ENCODE data around the gene INTS2.

The INTS2 gene

GRCh38 chr17:61843435-61843834 is 84.3 kb downstream of the INTS2 start:
- Histone ChIP-seq H3K36me3 (ENCODE audit: control insufficient read depth in 5 of 5, insufficient read depth in 5 of 5, low read length in 5 of 5) (no peaks in the 10 kb centered on the region), H3K27ac (ENCODE audit: low read depth, low read length) (no peak overlapping the region), H3K9ac (ENCODE audit: low read length in 5 of 5) (no peak overlapping the region), H3K9me3 (ENCODE audit: control insufficient read depth in 5 of 5, low read length in 5 of 5) (no peaks in the 10 kb centered on the region), H3K4me3 (ENCODE audit: low read depth in 1 of 5, low read length in 5 of 5) (no peak overlapping the region), H3K27me3 (ENCODE audit: control insufficient read depth in 5 of 5, insufficient read depth in 4 of 5, low read length in 5 of 5) (no peaks in the 10 kb centered on the region), H3K4me1 (ENCODE audit: control insufficient read depth in 5 of 5, insufficient read depth in 5 of 5, low read length in 5 of 5) (no peaks in the 10 kb centered on the region)

- Histone ChIP-seq H3K4me3 (ENCODE audit: low read depth in 1 of 5, low read length in 5 of 5) (no peak overlapping the region), H3K9me3 (ENCODE audit: control insufficient read depth in 5 of 5, low read length in 5 of 5) (no peaks in the 10 kb centered on the region), H3K4me1 (ENCODE audit: control insufficient read depth in 5 of 5, insufficient read depth in 5 of 5, low read length in 5 of 5) (no peaks in the 10 kb centered on the region), H3K9ac (ENCODE audit: low read length in 5 of 5) (no peak overlapping the region), H3K27me3 (ENCODE audit: control insufficient read depth in 5 of 5, insufficient read depth in 4 of 5, low read length in 5 of 5) (no peaks in the 10 kb centered on the region), H3K27ac (ENCODE audit: low read depth, low read length) (no peak overlapping the region), H3K36me3 (ENCODE audit: control insufficient read depth in 5 of 5, insufficient read depth in 5 of 5, low read length in 5 of 5) (no peaks in the 10 kb centered on the region)
Observed at GRCh38 chr17:61842899-61843298, 84.9 kb downstream of the INTS2 start.

GRCh38 chr17:61839300-61839786 is 88.4 kb downstream of the INTS2 start:
- Histone ChIP-seq H3K4me3 (ENCODE audit: low read depth in 1 of 5, low read length in 5 of 5) (no peak overlapping the region), H3K27me3 (ENCODE audit: control insufficient read depth in 5 of 5, insufficient read depth in 4 of 5, low read length in 5 of 5) (no peaks in the 10 kb centered on the region), H3K9ac (ENCODE audit: low read length in 5 of 5) (no peak overlapping the region), H3K27ac (ENCODE audit: low read depth, low read length) (no peak overlapping the region), H3K9me3 (ENCODE audit: control insufficient read depth in 5 of 5, low read length in 5 of 5) (no peaks in the 10 kb centered on the region), H3K36me3 (ENCODE audit: control insufficient read depth in 5 of 5, insufficient read depth in 5 of 5, low read length in 5 of 5) (no peaks in the 10 kb centered on the region), H3K4me1 (ENCODE audit: control insufficient read depth in 5 of 5, insufficient read depth in 5 of 5, low read length in 5 of 5) (no peaks in the 10 kb centered on the region)

- Histone ChIP-seq H3K9ac (ENCODE audit: low read length in 5 of 5) (no peak overlapping the region), H3K27me3 (ENCODE audit: control insufficient read depth in 5 of 5, insufficient read depth in 4 of 5, low read length in 5 of 5) (no peaks in the 10 kb centered on the region), H3K4me3 (ENCODE audit: low read depth in 1 of 5, low read length in 5 of 5) (no peak overlapping the region), H3K36me3 (ENCODE audit: control insufficient read depth in 5 of 5, insufficient read depth in 5 of 5, low read length in 5 of 5) (no peaks in the 10 kb centered on the region), H3K4me1 (ENCODE audit: control insufficient read depth in 5 of 5, insufficient read depth in 5 of 5, low read length in 5 of 5) (no peaks in the 10 kb centered on the region), H3K9me3 (ENCODE audit: control insufficient read depth in 5 of 5, low read length in 5 of 5) (no peaks in the 10 kb centered on the region), H3K27ac (ENCODE audit: low read depth, low read length) (no peak overlapping the region)
Observed at GRCh38 chr17:61837175-61838051, 90.4 kb downstream of the INTS2 start.

- Histone ChIP-seq H3K4me1 (ENCODE audit: control insufficient read depth in 5 of 5, insufficient read depth in 5 of 5, low read length in 5 of 5) (no peaks in the 10 kb centered on the region), H3K36me3 (ENCODE audit: control insufficient read depth in 5 of 5, insufficient read depth in 5 of 5, low read length in 5 of 5) (no peaks in the 10 kb centered on the region), H3K27ac (ENCODE audit: low read depth, low read length) (no peak overlapping the region), H3K9ac (ENCODE audit: low read length in 5 of 5) (no peak overlapping the region), H3K9me3 (ENCODE audit: control insufficient read depth in 5 of 5, low read length in 5 of 5) (no peaks in the 10 kb centered on the region), H3K4me3 (ENCODE audit: low read depth in 1 of 5, low read length in 5 of 5) (no peak overlapping the region), H3K27me3 (ENCODE audit: control insufficient read depth in 5 of 5, insufficient read depth in 4 of 5, low read length in 5 of 5) (no peaks in the 10 kb centered on the region)
Observed at GRCh38 chr17:61836266-61837174, 91.3 kb downstream of the INTS2 start.

- Histone ChIP-seq H3K27ac (ENCODE audit: low read depth, low read length) (no peak overlapping the region), H3K9me3 (ENCODE audit: control insufficient read depth in 5 of 5, low read length in 5 of 5) (no peaks in the 10 kb centered on the region)
Observed at GRCh38 chr17:61835606-61836005, 92.2 kb downstream of the INTS2 start.

GRCh38 chr17:61834610-61835009 is 93.2 kb downstream of the INTS2 start:
- no peak overlapping the region for H3K9ac ChIP-seq (ENCODE audit: low read length in 5 of 5)
- H3K36me3 ChIP-seq (ENCODE audit: control insufficient read depth in 5 of 5, insufficient read depth in 5 of 5, low read length in 5 of 5), result no peaks in the 10 kb centered on the region
- H3K4me1 ChIP-seq (ENCODE audit: control insufficient read depth in 5 of 5, insufficient read depth in 5 of 5, low read length in 5 of 5), result no peaks in the 10 kb centered on the region
- no peaks in the 10 kb centered on the region for H3K27me3 ChIP-seq (ENCODE audit: control insufficient read depth in 5 of 5, insufficient read depth in 4 of 5, low read length in 5 of 5)
- no peak overlapping the region for H3K4me3 ChIP-seq (ENCODE audit: low read depth in 1 of 5, low read length in 5 of 5)
- H3K9me3 ChIP-seq (ENCODE audit: control insufficient read depth in 5 of 5, low read length in 5 of 5), result no peaks in the 10 kb centered on the region
- no peak overlapping the region for H3K27ac ChIP-seq (ENCODE audit: low read depth, low read length)

More at GRCh38 chr17:61835606-61836005, 92.2 kb downstream of the INTS2 start:
- Histone ChIP-seq H3K27me3 (ENCODE audit: control insufficient read depth in 5 of 5, insufficient read depth in 4 of 5, low read length in 5 of 5) (no peaks in the 10 kb centered on the region), H3K4me1 (ENCODE audit: control insufficient read depth in 5 of 5, insufficient read depth in 5 of 5, low read length in 5 of 5) (no peaks in the 10 kb centered on the region), H3K4me3 (ENCODE audit: low read depth in 1 of 5, low read length in 5 of 5) (no peak overlapping the region), H3K36me3 (ENCODE audit: control insufficient read depth in 5 of 5, insufficient read depth in 5 of 5, low read length in 5 of 5) (no peaks in the 10 kb centered on the region), H3K9ac (ENCODE audit: low read length in 5 of 5) (no peak overlapping the region)

GRCh38 chr17:61833536-61834193 is 94.1 kb downstream of the INTS2 start:
- Histone ChIP-seq H3K4me3 (ENCODE audit: low read depth in 1 of 5, low read length in 5 of 5) (no peak overlapping the region), H3K9me3 (ENCODE audit: control insufficient read depth in 5 of 5, low read length in 5 of 5) (no peaks in the 10 kb centered on the region), H3K9ac (ENCODE audit: low read length in 5 of 5) (no peak overlapping the region), H3K4me1 (ENCODE audit: control insufficient read depth in 5 of 5, insufficient read depth in 5 of 5, low read length in 5 of 5) (no peaks in the 10 kb centered on the region), H3K27me3 (ENCODE audit: control insufficient read depth in 5 of 5, insufficient read depth in 4 of 5, low read length in 5 of 5) (no peaks in the 10 kb centered on the region), H3K27ac (ENCODE audit: low read depth, low read length) (no peak overlapping the region), H3K36me3 (ENCODE audit: control insufficient read depth in 5 of 5, insufficient read depth in 5 of 5, low read length in 5 of 5) (no peaks in the 10 kb centered on the region)

GRCh38 chr17:61832463-61832862 is 95.3 kb downstream of the INTS2 start:
- Histone ChIP-seq H3K36me3 (ENCODE audit: control insufficient read depth in 5 of 5, insufficient read depth in 5 of 5, low read length in 5 of 5) (no peaks in the 10 kb centered on the region), H3K4me3 (ENCODE audit: low read depth in 1 of 5, low read length in 5 of 5) (no peak overlapping the region)

More at GRCh38 chr17:61832463-61832862, 95.3 kb downstream of the INTS2 start:
- Histone ChIP-seq H3K27me3 (ENCODE audit: control insufficient read depth in 5 of 5, insufficient read depth in 4 of 5, low read length in 5 of 5) (no peaks in the 10 kb centered on the region), H3K9ac (ENCODE audit: low read length in 5 of 5) (no peak overlapping the region), H3K9me3 (ENCODE audit: control insufficient read depth in 5 of 5, low read length in 5 of 5) (peaks cover 0 to 2% (median 0%) of the 10 kb centered on the region in 5 donors), H3K27ac (ENCODE audit: low read depth, low read length) (no peak overlapping the region), H3K4me1 (ENCODE audit: control insufficient read depth in 5 of 5, insufficient read depth in 5 of 5, low read length in 5 of 5) (no peaks in the 10 kb centered on the region)
